CD4-positive, alpha-beta T cell treated with Interleukin-17A for 1 hour (primary cell): ENCODE results near the gene TRANK1.
"Not testable (repeated sequence)": the region's sequence is repeated elsewhere in the genome, so short reads cannot be mapped to it uniquely, and the experiment has no call there.

Experiments
- DNase-seq: peaks from one replicate; pipeline ENCODE4 v3.0.0-alpha.2; 2020

Gene TRANK1

DNA sequence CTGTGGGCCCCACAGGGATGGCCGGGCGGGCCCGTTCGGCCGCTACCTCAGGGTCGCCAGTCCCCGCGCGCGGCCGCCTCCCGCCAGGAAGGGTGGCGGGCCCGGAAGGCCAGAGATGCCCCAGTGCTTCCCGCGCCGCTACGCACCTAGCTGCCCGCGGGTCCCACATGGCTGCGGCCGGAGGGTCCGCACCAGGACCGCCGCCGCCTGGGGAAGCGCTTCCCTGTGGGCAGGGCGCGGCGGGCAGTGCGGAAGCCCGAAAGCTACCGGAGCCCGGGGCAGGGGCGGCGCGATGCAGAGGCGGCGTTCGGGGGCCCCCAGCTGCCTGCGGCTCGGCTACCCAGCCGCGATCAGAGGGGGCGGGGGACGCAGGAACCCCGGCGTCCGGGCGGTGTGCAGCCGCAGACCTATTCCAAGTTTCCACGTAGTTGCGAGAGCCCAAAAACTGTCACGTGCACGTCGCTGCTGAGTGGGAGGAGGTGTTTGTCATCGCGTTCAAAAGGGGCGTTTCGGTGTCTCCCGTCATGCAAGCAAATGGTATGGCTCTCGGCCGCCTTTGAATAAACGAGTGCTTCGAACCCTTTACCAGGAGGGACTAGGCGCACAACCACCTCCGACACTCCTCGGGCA, at the start of gene TRANK1:
TSS of gene TRANK1 (minus strand) at position 414 of the 630 bp plus-strand sequence. CDS start at position 169, 245 bp downstream.
- peak; percentile 88 for DNase-seq

DNA sequence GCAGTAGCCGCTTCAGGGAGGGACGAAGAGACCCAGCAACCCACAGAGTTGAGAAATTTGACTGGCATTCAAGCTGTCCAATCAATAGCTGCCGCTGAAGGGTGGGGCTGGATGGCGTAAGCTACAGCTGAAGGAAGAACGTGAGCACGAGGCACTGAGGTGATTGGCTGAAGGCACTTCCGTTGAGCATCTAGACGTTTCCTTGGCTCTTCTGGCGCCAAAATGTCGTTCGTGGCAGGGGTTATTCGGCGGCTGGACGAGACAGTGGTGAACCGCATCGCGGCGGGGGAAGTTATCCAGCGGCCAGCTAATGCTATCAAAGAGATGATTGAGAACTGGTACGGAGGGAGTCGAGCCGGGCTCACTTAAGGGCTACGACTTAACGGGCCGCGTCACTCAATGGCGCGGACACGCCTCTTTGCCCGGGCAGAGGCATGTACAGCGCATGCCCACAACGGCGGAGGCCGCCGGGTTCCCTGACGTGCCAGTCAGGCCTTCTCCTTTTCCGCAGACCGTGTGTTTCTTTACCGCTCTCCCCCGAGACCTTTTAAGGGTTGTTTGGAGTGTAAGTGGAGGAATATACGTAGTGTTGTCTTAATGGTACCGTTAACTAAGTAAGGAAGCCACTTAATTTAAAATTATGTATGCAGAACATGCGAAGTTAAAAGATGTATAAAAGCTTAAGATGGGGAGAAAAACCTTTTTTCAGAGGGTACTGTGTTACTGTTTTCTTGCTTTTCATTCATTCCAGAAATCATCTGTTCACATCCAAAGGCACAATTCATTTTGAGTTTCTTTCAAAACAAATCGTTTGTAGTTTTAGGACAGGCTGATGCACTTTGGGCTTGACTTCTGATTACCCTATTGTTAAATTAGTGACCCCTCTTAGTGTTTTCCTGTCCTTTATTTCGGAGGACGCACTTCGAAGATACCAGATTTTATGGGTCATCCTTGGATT, 48.8 kb upstream of the TRANK1 start, which contains the start of gene MLH1:
TSS of gene MLH1 (plus strand) at position 193 of the 958 bp plus-strand sequence. CDS start at position 223, 30 bp downstream.
- DNase-seq, result peak; percentile 100

DNA sequence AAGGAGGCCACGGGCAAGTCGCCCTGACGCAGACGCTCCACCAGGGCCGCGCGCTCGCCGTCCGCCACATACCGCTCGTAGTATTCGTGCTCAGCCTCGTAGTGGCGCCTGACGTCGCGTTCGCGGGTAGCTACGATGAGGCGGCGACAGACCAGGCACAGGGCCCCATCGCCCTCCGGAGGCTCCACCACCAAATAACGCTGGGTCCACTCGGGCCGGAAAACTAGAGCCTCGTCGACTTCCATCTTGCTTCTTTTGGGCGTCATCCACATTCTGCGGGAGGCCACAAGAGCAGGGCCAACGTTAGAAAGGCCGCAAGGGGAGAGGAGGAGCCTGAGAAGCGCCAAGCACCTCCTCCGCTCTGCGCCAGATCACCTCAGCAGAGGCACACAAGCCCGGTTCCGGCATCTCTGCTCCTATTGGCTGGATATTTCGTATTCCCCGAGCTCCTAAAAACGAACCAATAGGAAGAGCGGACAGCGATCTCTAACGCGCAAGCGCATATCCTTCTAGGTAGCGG, 48.0 kb upstream of the TRANK1 start, which contains the start of gene EPM2AIP1:
TSS of gene EPM2AIP1 (minus strand) at position 326 of the 520 bp plus-strand sequence. CDS start at position 272, 54 bp downstream.
- DNase-seq, result no peak

DNA sequence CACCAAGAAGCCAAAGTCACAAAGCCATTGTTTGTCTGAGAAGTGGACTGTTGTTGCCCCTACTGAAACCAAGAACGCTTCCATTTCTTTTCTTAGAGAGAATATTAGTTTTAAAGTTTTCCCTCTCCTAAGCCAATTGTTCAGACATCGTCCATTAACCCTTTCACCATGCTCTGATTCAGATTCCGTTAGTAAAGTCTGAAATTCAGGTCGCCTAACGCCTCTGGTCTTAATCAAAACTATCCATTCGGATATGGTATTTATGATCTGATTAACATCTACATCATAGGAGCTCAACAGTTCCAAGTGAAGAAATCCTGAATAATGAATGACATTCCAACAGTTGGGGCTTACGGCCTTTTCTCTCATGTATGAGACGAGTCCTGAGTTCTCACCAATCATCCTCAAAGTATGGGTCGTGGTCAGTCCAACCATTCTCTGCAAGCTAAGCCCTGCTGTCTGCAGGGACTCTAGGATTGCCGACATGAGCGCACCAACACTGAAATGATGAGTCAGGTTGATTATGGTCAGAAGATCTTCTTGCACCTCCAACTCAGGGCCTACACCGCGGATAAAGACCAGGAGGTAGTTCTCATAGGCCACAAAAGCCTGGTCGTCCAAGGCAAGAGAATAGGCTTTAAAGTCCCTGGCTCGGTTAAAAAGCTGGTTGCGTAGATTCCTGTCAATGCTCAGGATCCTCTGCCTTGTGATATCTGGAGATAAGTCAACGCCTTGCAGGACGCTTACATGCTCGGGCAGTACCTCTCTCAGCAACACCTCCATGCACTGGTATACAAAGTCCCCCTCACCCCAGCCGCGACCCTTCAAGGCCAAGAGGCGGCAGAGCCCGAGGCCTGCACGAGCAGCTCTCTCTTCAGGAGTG, 47.3 kb upstream of the TRANK1 start:
- no peak for DNase-seq

DNA sequence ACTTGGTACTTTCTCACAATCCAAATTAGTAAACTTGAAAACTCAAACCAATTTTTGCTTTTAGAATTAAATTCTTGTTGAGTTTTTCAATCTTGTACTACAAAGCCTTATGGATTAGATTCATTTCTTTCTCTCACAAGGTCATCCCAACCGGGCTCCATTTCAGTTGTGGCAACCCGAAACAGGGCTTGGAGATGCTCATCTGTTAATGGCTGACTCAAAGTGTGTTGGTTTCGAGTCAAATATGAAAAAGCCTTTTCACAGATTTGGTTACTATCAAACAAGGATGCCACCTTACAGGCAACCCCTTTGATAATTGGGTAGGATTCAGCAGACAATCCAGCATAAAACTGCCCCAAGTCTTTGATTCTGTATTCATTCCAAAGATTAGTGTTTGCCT, 46.3 kb upstream of the TRANK1 start:
- peak; percentile 22 for DNase-seq

DNA sequence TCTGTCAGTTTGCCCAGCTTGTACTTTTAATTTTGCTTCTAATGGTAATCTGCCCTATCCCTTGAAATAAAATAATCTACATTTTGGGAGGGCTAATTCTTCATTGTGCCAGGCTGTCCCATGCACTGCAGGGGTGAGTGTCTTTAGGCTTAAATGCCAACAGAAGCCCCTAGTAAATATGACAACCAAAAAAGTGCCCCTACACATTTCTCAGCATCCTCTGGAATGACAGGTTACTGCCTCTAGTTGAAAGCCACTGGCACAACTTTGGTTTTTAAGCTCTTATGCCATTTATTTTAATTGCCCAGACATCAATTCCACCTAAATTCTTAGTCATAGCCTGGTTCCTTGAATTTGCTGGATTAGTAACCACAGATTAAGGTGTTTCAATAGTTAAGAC, 44.7 kb upstream of the TRANK1 start:
- no peak for DNase-seq

DNA sequence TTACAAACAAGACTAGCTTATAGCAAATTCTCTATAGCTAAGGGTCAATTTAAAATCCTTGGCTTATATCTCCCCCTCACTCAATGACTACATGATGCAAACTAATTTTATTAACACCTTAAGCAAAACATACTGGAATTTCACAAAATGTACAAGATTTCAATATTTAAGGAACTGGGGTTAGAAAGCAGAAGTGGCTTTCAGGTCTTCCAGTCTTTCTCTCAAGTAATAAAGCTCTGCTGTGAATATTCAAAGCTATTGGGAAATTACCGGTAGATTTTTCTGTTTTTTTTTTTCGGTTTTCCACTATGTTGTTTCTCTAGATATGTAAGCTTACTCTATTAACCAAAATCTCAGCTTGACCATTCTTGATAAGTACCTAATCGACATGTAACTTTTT, 44.2 kb upstream of the TRANK1 start:
- DNase-seq, result no peak

DNA sequence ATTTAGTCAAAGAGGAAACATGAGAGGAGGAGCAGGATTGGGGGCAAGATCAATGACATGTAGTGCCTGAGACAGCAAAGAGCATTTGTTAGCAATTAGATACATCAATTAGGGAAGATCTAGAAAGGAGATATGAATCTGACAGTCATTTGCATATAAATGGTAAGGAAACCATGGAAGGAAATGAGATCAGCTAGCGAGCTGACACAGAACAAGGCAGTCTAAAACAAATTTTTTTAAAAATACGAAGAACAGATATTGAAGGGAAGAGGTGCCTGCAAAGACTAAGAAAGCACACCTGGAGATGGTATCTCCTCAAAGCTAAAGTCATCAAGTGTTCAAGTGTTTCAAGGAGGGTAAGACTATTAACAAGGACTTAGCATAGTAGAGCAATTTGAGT, 43.5 kb upstream of the TRANK1 start:
- peak; percentile 61 for DNase-seq

DNA sequence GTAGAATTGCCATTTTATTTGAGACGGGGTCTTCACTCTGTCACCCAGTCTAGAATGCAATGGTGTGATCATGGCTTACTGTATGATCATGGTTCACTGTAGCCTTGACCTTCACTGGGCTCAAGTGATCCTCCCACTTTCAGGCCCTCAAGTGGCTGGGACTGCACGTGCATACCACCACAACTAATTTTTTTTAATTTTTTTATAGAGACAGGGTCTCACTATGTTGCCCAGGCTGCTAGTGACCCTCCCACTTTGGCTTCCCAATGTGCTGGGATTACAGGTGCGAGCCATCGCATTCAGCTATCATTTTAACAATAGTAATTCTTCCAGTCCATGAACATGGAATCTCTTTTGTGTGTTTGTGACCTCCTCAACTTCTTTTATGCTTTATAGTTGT, 36.2 kb upstream of the TRANK1 start:
- DNase-seq, result no peak

DNA sequence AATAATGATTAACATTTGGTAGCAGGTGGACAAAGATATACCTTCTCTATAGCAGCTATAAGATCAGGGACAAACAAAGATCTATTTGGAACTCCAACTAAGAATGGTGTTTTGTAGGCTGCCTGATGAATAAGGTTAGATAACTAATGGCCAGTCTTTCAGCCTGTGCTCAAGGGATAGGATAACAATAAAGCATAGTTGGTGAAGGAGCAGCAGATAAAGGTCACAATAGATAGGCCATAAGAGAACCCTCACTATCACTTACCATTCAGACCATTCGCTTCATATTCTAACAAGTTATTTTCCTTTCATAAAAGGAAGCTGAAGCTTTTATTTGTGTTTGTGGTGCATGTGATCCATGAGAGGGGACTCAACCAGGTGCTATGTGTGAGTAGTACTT, 28.3 kb upstream of the TRANK1 start:
- DNase-seq, result no peak

DNA sequence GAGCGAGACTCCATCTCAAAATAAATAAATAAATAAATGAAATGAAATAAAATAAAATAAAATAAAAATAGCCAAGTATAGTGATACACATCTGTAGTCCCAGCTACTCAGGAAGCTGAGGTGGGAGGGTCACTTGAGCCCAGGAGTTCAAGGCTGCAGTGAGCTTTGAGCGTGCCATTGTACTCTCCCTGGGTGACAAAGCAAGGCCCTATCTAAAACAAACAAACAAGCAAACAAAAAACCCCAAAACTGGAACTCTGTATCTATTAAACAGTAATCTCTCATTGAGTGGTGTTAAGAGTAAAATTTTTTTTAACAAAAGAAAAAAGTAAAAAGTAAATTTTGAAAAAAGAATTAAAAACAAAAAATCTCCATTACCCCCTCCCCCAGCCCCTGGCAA, 27.3 kb upstream of the TRANK1 start:
- no peak for DNase-seq

DNA sequence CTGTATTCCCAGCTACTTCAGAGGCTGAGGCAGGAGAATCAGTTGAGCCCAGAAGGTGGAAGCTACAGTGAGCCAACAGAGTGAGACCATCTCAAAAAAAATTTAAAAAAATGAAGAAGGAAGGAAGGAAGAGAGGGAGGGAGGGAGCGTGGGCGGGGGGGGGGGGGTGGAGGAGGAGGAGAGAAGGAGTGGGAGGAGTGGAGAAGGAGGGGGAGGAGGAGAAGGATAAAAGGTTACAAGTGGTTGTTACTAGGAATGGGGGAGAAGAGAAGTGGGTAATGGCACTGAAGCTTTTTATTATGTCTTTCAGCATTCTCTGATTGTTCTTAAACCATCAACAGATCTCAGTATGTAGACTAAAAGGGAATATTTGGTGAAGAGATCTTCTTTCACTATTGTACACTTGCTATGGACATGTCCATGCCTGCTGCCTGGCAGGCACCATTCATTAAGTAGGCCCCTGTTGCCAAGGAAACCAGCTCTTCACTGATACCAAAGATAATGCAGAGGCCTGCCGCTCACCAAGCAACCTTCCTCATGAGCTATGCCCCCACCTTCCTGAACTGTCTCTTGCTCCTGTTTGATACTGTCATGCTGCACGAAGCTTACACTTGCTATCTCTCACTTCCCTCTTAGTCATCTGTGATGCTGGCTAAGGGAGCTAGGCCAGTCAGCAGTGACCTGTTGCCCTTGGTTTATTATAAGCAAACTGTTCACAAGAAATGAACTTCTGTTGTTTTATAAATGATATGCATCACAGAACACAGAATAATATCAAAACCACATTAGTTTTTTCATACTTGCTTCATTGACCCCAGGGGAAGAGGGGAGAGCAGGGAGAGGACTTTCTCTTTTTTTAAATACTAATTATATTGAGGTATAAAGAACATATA, 24.9 kb upstream of the TRANK1 start:
- peak; percentile 73 for DNase-seq

DNA sequence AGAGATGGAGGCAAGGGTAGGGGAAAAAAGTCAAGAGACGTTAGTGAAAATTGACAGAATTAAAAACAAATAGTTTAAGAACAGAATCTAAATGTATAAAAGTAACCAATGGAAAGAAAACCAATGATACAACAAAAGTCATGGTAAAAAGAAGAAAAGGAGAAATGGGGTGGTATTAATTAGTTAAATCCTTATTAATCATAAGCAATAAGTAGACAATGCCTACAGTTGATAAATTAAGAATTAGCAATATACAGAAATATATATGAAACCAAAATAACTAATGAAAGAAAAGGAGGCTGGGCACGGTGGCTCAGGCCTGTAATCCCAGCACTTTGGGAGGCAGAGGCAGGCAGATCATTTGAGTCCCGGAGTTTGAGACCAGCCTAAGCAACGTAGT, 24.2 kb upstream of the TRANK1 start:
- DNase-seq, result no peak

DNA sequence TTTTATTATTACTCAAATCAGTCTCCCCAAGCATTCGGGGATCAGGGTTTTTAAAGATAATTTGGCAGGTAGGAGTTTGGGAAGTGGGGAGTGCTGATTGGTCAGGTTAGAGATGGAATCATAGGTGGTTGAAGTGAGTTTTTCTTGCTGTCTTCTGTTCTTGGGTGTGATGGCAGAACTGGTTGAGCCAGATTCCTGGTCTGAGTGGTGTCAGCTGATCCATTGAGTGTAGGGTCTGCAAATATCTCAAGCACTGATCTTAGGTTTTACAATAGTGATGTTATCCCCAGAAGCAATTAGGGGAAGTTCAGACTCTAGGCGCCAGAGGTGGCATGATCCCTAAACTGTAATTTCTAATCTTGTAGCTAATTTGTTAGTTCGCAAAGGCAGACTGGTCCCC, 20.6 kb upstream of the TRANK1 start:
- DNase-seq, result no peak

DNA sequence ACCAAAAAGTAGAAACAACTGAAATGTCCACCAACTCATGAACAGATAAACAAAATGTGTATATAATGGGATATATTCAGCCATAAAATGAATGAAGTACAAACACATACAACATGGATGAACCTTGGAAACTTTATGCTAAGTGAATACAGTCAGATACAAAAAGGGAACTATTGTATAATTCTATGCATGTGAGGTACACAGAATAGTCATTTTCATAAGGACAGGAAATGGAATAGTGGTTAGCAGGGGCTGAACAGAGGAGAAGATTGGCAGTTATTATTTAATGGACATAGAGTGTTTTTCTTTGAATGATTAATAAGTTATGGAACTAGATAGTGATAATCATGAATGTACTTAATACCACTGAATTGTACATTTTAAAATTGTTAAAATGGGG, 20.0 kb upstream of the TRANK1 start:
- DNase-seq, result no peak

DNA sequence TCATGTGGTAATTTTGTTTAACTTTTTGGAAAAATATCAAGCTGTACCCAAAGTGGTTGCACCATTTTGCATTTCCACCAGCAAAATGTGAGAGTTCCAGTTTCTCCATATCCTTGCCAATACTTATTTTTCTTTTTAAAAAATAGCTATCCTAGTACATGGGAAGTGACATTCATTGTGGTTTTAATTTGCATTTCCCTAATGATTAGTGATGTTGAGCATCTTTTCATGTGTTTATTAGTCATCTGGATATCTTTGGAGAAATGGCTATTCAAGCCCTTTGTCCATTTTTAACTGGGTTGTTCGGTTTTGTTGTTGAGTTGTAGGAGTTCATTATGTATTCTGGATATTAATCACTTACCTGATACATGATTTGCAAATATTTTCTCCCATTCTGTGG, 19.5 kb upstream of the TRANK1 start:
- no peak for DNase-seq

DNA sequence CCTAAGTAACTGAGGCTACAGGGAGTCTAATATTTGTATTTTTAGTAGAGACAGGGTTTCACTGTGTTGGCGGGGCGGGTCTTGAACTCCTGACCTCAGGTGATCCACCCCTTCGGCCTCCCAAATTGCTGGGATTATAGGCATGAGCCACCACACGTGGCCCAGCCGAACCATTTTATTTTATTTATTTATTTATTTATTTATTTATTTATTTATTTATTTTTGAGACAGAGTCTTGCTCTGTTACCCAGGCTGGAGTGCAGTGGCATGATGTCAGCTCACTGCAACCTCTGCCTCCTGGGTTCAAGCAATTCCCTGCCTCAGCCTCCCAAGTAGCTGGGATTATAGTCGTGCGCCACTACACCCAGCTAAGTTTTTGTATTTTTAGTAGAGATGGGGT, 18.2 kb upstream of the TRANK1 start:
- not testable (repeated sequence) for DNase-seq

DNA sequence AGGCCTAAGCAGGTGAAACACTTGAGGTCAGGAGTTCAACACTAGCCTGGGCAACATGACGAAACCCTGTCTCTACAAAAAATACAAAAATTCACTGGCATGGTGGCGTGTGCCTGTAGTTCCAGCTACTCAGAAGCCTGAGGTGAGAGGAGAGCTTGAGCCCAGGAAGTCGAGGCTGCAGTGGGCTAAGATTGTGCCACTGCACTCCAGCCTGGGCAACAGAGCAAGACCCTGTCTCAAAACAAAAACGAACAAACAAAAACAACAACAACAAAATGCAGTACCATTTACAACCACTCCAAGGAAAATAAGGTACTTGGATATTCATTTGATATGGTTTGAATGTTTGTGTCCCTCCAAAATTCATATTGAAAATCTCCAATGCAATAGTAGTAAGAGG, 15.6 kb upstream of the TRANK1 start:
- DNase-seq, result no peak

DNA sequence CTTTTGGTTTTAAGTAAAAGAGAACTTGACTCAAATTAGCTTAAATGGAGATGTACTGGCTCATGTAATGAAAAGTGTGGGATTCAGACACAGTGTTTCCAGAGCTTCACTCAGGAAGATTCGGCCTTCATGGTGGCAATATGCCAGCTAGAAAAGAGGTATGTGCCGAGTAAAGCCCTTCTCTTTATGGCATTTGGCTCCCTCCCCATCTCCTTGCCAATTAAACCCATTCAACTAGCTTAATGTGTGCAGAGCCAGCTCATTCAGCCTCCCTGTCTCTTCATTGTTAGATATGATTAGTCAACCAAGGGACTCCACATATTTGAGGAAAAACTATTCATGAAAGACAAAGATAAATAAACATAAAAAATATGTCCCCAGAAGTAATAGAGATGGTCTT, 15.0 kb upstream of the TRANK1 start:
- DNase-seq, result no peak

DNA sequence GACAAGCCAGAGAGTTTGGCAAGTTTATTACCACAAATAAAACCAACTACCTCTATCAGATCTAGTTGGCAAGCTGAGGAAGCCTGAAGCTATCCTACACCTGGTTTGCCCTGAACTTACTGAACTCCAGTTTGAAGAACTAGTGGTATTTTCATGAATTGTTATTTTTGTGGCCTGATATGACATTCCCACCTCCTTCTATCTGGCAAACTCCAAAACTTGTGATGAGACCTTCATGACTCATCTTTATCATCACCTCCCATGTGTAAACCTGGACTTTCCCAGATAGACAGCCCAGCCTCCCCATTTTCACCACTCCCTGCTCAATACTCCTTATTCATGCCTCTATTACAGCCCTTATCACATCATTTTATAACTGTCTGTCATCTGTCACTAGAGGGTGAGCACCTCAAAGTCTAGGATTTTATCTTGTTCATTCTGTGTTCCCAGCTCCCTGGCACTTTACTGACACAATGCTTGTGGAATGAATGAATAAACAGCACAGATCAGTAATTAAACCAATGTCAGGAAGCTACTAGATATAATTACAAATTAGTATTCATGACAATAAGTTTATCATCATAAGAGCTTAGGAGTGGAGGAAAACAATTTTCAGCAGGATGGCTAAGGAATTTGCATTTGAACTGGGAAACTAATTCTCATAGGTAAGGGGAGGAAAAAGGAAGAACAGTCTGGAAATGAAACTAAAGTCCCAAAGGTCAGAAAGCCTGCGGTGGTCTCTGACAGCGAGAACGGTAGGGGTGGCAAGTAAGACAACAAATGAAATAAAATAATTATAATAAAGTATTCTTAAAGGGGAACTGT, 13.2 kb upstream of the TRANK1 start:
- DNase-seq, result peak; percentile 14

DNA sequence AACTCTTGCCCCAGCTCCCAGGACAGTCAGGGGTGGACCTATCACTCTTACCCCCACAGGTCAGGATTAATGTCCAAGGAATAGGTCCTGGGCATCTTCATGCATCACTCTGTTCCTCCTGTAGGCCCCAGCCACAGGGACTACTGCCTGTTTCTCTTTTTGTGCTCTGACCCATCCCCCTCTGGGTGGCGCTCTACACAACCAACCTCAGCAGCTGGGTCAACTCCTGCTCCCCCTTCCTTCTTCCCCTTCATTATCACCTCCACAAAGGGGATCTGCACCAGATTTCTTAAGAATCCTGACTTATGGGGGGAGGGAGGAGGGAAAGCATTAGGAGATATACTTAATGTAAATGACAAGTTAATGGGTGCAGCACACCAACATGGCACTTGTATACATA, 12.2 kb upstream of the TRANK1 start:
- DNase-seq, result no peak
